HG03378 (cell line): ENCODE results near the gene PTPRH.
"Not testable (repeated sequence)": the region's sequence is repeated elsewhere in the genome, so short reads cannot be mapped to it uniquely, and the experiment has no call there.

Source experiments
- ATAC-seq: cut with Tn5 transposase; IDR thresholded peaks from one replicate; pipeline ENCODE4 v1.9.1; 2021; ENCODE audit warnings: mild to moderate bottlenecking, moderate library complexity; ENCODE audit not compliant: unreplicated experiment

The PTPRH gene

GRCh38 chr19:55161571-55162322 is 47.6 kb downstream of the PTPRH start:
- no peak for ATAC-seq

- no peak for ATAC-seq
Measured at GRCh38 chr19:55160986-55161365, 48.3 kb downstream of the PTPRH start.

GRCh38 chr19:55160128-55160985 is 48.9 kb downstream of the PTPRH start:
- no peak for ATAC-seq

- no peak for ATAC-seq
Measured at GRCh38 chr19:55158848-55159749, 50.2 kb downstream of the PTPRH start.

GRCh38 chr19:55158423-55158822 is 50.9 kb downstream of the PTPRH start:
- ATAC-seq, result no peak

- no peak for ATAC-seq
Measured at GRCh38 chr19:55157064-55157908, 52.0 kb downstream of the PTPRH start, which contains the start of gene TNNI3. TSS of gene TNNI3 (minus strand) at chr19:55157732. CDS start at chr19:55157589, 143 bp downstream.

- no peak for ATAC-seq
Measured at GRCh38 chr19:55156202-55157063, 52.9 kb downstream of the PTPRH start.

GRCh38 chr19:55155784-55156183 is 53.5 kb downstream of the PTPRH start:
- not testable (repeated sequence) for ATAC-seq

- no peak for ATAC-seq
Measured at GRCh38 chr19:55153652-55154264, 55.5 kb downstream of the PTPRH start.

GRCh38 chr19:55152017-55152416 is 57.3 kb downstream of the PTPRH start:
- no peak for ATAC-seq

GRCh38 chr19:55149078-55150003 is 60.0 kb downstream of the PTPRH start, which contains the start of gene TNNT1:
TSS of gene TNNT1 (minus strand) at chr19:55149206. CDS start at chr19:55147157, 2,049 bp downstream.
- no peak for ATAC-seq

GRCh38 chr19:55147545-55148251 is 61.6 kb downstream of the PTPRH start:
- ATAC-seq, result no peak

GRCh38 chr19:55146705-55147273 is 62.5 kb downstream of the PTPRH start:
- ATAC-seq, result no peak

GRCh38 chr19:55146078-55146704 is 63.1 kb downstream of the PTPRH start:
- ATAC-seq, result no peak

GRCh38 chr19:55145232-55145631 is 64.1 kb downstream of the PTPRH start:
- ATAC-seq, result no peak

- ATAC-seq, result no peak
Measured at GRCh38 chr19:55141696-55142095, 67.6 kb downstream of the PTPRH start.
